Stimulated activated CD4-positive, alpha-beta T cell treated with anti-CD3 and anti-CD28 coated beads, TNF-alpha, amount 100 ng/mL, for 48 hours (primary cell): ENCODE measurements around the gene CLPTM1.
A peak's percentile ranks its signal among the peaks of the same experiment; 100 is the strongest.
"Not testable (repeated sequence)": the region's sequence is repeated elsewhere in the genome, so short reads cannot be mapped to it uniquely, and the experiment has no call there.

Source experiments
- DNase-seq, 3 donors: peaks; one replicate each; pipeline ENCODE4 v3.0.0-alpha.2; 2020; ENCODE audit warnings: low read depth in 3 of 3

CLPTM1 gene

GRCh38 chr19:44974857-44975256, 19.7 kb downstream of the CLPTM1 start:
- DNase-seq = no peak

GRCh38 chr19:44975444-44975843, 20.3 kb downstream of the CLPTM1 start:
- no peak for DNase-seq

GRCh38 chr19:44984005-44984404, 28.8 kb downstream of the CLPTM1 start:
- DNase-seq = no peak

- no peak for DNase-seq
Observed at GRCh38 chr19:44985445-44985844, 30.3 kb downstream of the CLPTM1 start.

- no peak for DNase-seq
Observed at GRCh38 chr19:44986389-44986788, 31.2 kb downstream of the CLPTM1 start.

GRCh38 chr19:44987148-44987675, 32.0 kb downstream of the CLPTM1 start:
- DNase-seq = no peak

GRCh38 chr19:44988273-44988672, 33.1 kb downstream of the CLPTM1 start:
- no peak for DNase-seq

- DNase-seq = peak; percentile 26 to 53 (median 26)
Observed at GRCh38 chr19:44988896-44989556, 33.8 kb downstream of the CLPTM1 start.

GRCh38 chr19:44990459-44990858, 35.3 kb downstream of the CLPTM1 start:
- no peak for DNase-seq

- no peak for DNase-seq
Observed at GRCh38 chr19:44990966-44991365, 35.8 kb downstream of the CLPTM1 start.

- no peak for DNase-seq
Observed at GRCh38 chr19:44992336-44993163, 37.4 kb downstream of the CLPTM1 start.

GRCh38 chr19:44993526-44993925, 38.3 kb downstream of the CLPTM1 start:
- DNase-seq = no peak

GRCh38 chr19:44993926-44994537, 38.9 kb downstream of the CLPTM1 start:
- DNase-seq = no peak

GRCh38 chr19:44998025-44998424, 42.8 kb downstream of the CLPTM1 start:
- DNase-seq = no peak

- DNase-seq = not testable (repeated sequence)
Observed at GRCh38 chr19:44999131-44999925, 44.1 kb downstream of the CLPTM1 start.

GRCh38 chr19:45000665-45001064, 45.5 kb downstream of the CLPTM1 start:
- DNase-seq = not testable (repeated sequence)

GRCh38 chr19:45001087-45001739, 46.0 kb downstream of the CLPTM1 start, which contains the start of gene RELB:
Gene RELB (plus strand): TSS chr19:45001464. CDS start chr19:45001580, 116 bp downstream.
- peak; percentile 91 to 99 (median 97) for DNase-seq

GRCh38 chr19:45003485-45003884, 48.3 kb downstream of the CLPTM1 start:
- DNase-seq = no peak

GRCh38 chr19:45005787-45006186, 50.6 kb downstream of the CLPTM1 start:
- no peak for DNase-seq

- no peak for DNase-seq
Observed at GRCh38 chr19:45008552-45008951, 53.4 kb downstream of the CLPTM1 start.
